Activated CD4-positive, CD25-positive, alpha-beta regulatory T cell treated with anti-CD3 and anti-CD28 coated beads, Interleukin-2, amount 50 U/mL, for 16 hours (primary cell): ENCODE results near the gene MAML1.

ENCODE experiments used
- DNase-seq: peaks from one replicate; pipeline ENCODE4 v3.0.0-alpha.2; 2020; ENCODE audit warnings: low read depth, low spot score

Gene MAML1

DNA sequence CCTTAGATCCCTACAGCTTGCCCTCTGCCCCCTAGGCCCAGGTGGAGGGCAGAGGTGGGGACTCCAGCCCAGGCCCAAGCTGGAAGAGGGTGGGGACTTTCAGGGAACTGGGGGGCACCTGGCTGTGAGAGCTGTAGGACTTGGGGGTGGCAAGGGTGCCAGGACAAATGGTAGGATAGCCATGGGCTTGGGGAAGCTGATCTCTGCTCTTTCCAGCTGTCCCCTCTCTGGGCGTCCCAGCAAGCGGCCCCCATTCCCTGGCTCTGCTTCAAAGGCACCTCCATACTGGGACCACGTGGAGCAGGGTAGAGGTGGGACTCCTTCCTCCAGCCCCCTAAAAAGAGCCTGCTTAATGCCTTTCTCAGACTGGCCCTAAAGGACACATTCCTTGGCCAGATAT, 61.5 kb downstream of the MAML1 start:
- DNase-seq = no peak

DNA sequence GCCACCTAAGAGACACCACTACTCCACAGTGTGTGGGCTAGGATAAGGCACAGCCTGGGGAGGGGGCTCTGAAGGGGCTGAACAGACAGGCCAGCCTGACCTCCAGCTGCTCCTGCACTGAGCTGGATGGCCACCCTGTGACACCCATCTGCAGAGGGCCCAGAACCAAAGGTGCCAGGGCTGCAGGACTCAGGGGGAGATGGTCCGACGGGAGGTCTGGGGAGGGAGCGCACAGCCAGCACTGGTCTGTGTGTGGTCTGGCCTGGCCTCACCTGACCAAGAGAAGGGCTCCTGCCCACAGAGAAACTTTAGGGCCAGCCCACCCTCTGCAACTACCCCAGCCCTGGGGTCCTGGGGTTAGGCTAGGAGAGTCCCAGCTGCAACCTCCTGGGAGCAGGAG, 62.0 kb downstream of the MAML1 start:
- no peak for DNase-seq

GRCh38 chr5:179795049-179795862, 62.6 kb downstream of the MAML1 start:
- no peak for DNase-seq

GRCh38 chr5:179795863-179796833, 63.5 kb downstream of the MAML1 start:
- DNase-seq = no peak

- no peak for DNase-seq
These were observed 64.4 kb downstream of the MAML1 start for GRCh38 chr5:179796877-179797608.

DNA sequence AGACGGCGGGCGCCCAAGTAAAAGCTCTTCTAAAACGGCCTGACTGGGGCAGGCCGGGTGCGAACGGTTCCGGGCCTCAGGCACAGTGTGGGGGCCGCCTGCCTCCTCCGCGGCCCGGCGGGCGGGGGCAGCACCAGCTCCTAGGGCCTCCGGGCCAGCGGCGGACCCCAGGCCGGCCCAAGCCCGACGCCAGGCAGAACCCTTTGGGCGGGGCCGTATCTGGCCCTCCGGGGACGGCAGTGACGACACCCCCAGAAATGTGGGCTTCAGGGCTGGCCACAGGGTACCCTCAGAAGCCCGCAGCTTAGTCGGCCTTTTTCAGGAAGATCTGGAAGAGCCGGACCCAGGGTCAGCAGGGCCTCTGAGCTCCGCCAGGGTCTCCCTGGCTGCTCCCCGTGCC, 65.1 kb downstream of the MAML1 start:
- no peak for DNase-seq

GRCh38 chr5:179798144-179798770, 65.6 kb downstream of the MAML1 start:
- no peak for DNase-seq

DNA sequence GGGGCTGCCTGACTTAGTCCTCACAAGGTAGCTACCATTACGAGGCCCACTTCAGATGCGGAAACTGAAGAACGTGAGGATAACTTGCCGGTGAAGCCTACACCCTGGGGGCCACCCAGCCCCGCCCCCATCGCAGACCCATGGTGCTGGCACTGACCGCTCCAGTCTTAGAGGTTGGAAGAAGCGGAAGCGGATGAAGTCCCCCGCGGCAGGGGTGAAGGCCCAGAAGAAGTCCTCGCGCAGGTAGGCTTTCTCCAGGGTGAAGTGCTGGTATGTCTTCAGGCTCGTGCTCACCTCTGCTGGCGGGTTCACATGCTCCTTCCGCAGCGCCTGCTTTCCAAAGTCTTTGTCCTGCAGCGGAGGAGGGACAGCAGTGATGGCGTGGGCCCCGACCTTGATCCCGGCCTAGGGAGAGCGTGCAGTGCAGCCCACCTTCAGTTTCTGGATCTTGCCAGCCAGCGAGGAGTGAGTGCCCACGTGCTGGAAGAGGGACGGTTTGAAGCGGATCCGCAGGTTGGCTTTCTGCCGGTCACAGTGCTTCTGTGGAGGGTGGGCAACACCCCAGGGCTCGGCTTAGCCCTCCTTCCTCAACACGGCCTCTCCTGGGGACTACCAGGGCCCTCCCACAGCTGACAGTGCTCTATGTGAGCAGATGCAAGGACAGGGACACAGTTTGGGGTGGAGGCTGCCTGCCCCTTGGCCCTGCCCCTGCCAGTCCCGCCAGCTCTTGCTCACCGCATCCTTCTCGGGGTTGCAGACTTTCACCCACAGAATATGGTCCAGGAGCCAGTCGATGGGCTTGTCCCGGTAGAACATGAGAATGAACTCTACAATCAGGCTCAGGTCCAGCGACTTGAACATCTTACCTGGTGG, 66.4 kb downstream of the MAML1 start:
- DNase-seq = no peak

DNA sequence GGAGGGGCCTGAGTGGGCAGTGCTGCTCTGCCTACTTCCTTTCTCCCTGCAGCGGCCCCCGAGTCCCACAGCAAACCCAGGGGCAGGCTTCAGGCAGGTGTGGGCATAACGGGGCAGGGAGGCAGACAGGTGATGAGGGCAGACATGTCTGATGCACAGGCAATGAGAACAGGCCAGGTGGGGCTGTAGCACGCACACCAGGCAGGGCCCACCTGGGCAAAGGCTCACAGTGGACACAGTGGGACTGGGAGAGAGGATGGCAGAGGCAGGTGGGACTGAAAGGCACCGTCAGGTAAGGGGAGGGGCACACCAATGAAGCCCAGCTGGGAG, 67.0 kb downstream of the MAML1 start:
- no peak for DNase-seq

- DNase-seq = no peak
These were observed 67.6 kb downstream of the MAML1 start for GRCh38 chr5:179800071-179800695.

DNA sequence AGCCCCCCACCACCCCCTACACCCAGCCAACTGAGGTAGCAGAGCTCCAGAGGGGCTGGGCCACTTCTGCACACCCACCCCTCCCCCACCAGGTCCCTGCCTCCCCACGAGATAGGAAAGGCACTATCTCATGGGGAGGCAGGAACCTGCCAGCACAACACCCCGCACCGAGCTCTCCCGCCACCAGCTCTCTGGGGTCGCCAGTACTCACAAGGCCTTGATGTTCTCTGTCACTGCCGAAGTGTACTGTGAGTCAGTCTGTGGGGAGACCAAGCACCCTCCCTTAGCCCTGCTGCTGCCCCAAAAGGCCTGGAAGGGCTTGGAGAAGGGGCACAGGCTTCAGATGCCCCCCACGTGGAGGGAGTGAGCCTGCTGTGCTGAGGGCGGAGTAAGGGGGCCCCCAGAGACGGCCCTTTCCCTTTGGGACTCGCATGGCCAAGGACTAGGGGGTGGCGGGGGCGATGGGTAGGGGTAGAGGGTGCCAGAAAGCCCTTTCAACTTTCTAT, 68.1 kb downstream of the MAML1 start:
- no peak for DNase-seq

DNA sequence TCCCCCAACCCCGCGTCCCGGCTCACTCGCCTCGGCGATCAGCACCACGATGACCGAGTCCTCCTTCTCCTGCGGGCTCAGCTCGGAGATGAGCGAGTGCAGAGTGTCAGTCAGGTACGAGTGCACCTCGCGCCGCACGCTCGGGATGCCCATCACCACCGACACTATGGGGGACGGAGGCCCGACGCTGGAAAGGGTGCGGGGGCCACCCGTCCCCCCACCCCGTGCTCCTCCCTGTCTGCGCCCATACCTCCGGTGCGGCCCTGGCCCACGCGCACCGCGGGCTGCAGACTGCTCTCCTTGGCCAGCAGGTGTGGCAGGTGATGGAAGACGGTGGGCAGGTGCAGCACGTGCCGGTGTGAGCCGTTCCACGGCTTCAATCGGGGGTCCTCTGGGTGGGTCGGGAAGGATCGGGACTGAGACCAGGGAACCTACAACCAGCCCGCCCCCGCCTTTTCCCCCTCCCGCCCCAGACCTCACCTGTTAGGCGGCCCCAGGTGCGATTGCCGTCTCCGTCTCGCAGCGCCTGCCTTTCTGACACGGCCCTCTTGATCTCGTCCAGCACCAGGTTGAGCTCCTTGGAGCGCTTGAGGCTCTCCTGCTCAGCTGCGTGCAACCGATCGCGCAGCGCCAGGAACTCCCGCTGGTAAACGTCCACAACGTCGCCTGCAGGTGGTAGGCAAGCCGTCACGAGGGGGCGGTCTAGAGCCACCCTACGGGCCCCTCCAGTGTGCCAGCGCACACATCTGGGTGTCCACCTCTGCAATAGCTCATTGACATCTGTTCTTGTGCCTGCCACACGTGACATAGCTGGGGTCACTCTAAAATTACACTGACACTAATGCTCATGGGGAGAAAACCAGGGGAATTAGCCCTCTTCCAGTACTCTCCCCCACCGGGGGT, 68.9 kb downstream of the MAML1 start:
- DNase-seq = no peak

DNA sequence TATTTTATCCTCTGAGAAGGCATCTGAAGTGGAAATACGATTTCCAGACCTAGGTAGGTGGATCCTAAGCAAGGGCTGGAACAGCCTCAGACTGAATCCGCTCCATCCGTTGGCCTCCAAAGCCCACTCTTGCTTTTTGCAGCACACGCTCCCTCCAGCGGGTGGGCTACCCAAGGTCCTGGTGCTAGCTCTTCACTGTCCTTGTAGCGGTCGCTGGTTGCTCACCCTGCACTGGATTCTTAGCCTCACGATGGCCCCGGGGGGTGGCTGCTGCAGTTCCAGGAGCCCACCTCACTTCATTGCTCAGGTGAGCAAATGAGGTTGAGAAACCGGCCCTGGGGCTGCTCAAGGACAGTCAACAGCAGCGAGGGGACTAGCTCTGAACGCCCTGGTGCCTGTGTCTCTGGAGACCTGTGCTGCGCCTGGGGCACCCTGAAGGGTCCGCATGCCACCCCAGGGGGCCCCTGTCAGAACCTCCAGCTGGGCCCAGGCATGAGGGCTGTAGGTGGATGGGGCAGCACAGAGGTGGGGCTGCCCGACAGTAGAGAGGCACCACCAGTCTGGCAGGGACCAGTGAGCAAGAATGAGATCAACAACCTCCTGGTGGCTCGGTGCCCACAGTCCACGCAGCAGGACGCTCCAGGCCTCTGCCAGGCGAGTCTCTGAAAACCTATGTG, 69.7 kb downstream of the MAML1 start:
- no peak for DNase-seq

- DNase-seq = no peak
These were observed 70.4 kb downstream of the MAML1 start for GRCh38 chr5:179802950-179803562.

- no peak for DNase-seq
These were observed 71.3 kb downstream of the MAML1 start for GRCh38 chr5:179803651-179804554.

- DNase-seq = no peak
These were observed 71.9 kb downstream of the MAML1 start for GRCh38 chr5:179804555-179804947.

DNA sequence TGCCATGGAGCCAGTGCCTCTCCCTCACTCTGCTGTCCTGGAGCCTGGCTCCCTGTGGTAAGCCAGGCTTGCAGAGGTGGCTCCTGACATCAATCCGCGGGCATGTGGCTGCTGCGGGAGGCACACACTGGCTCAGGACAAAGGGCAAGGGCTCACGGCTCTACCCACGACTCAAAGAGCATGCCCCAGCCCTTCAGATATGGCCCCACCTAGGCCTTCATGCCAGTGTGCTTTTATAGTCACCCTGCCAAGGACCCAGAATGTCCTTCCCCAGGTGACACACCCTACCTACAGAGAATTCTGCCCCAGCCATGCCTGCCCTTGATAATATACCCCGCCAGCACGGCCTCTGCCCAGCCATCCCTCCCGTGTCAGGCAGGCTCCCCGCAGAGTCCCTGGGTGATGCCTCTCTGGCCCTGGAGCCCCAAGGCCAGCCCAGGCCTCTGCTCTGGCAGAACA, 72.5 kb downstream of the MAML1 start:
- no peak for DNase-seq
